Measurements from ENCODE around the gene EMILIN2.

Gene EMILIN2

GRCh38 chr18:2825613-2826175 lies 21.1 kb upstream of the EMILIN2 start:
- ChIA-PET CTCF (interaction anchor here (0.7 kb wide), 1 partner anchor 20 kb away, joined by 3 read pairs; no protein-coding TSS in a partner anchor), POLR2A (no interaction called here)
- H3K4me1 ChIP-seq (ENCODE audit: control insufficient read depth, insufficient read depth, low read length) = no peaks in the 10 kb centered on the region
- H3K36me3 ChIP-seq (ENCODE audit: control insufficient read depth in 2 of 2, insufficient read depth in 1 of 2, low read length in 2 of 2) = no peaks in the 10 kb centered on the region
- no peak overlapping the region for H3K4me3 ChIP-seq (ENCODE audit: low read depth, low read length)
- no peak overlapping the region for H3K27ac ChIP-seq (ENCODE audit: extremely low read depth, low read depth, low read length)
- TF ChIP-seq ZBTB1 (tag by site-specific recombination; IDR thresholded peaks at IDR 0.05) (no peak), ZNF704 (tag by site-specific recombination; IDR thresholded peaks at IDR 0.05) (no peak), MZF1 (tag by site-specific recombination; IDR thresholded peaks at IDR 0.05; ENCODE audit: borderline replicate concordance) (no peak), PRDM4 (tag by site-specific recombination; IDR thresholded peaks at IDR 0.05) (no peak), WT1 (tag by site-specific recombination; IDR thresholded peaks at IDR 0.05) (no peak), ZNF701 (tag by site-specific recombination; IDR thresholded peaks at IDR 0.05) (no peak), ZBTB17 (tag by site-specific recombination; IDR thresholded peaks at IDR 0.05) (no peak), ZNF776 (tag by site-specific recombination; IDR thresholded peaks at IDR 0.05; ENCODE audit: borderline replicate concordance) (no peak), ZSCAN16 (tag by site-specific recombination; IDR thresholded peaks at IDR 0.05) (no peak), ZNF600 (tag by site-specific recombination; IDR thresholded peaks at IDR 0.05) (no peak), ZNF521 (tag by site-specific recombination; IDR thresholded peaks at IDR 0.05) (no peak), TCF7L2 (IDR thresholded peaks at IDR 0.05; ENCODE audit: borderline replicate concordance, low read depth, low read length) (no peak), KLF16 (tag by site-specific recombination; IDR thresholded peaks at IDR 0.05) (no peak), ZNF621 (tag by site-specific recombination; IDR thresholded peaks at IDR 0.05) (no peak), ZNF174 (tag by site-specific recombination; IDR thresholded peaks at IDR 0.05) (no peak), ZNF639 (tag by site-specific recombination; IDR thresholded peaks at IDR 0.05) (no peak), ZBTB20 (tag by site-specific recombination; IDR thresholded peaks at IDR 0.05) (no peak), KLF8 (tag by site-specific recombination; IDR thresholded peaks at IDR 0.05) (no peak), ZFHX2 (tag by site-specific recombination; conservative IDR thresholded peaks at IDR 0.05) (no peak), BCL11B (tag by site-specific recombination; IDR thresholded peaks at IDR 0.05; ENCODE audit: low read depth) (no peak)
- H3K9me3 ChIP-seq (ENCODE audit: control insufficient read depth, insufficient read depth, low read depth, low read length) = no peaks in the 10 kb centered on the region

- TF ChIP-seq ZFP3 (tag by site-specific recombination; IDR thresholded peaks at IDR 0.05; ENCODE audit: low read depth) (no peak), ZBTB1 (tag by site-specific recombination; IDR thresholded peaks at IDR 0.05) (no peak), PRDM6 (tag by site-specific recombination; IDR thresholded peaks at IDR 0.05) (no peak), ATF2 (tag by site-specific recombination; IDR thresholded peaks at IDR 0.05; ENCODE audit: low read depth) (no peak)
- POLR2A ChIA-PET = no interaction called here
- no peaks in the 10 kb centered on the region for H3K4me1 ChIP-seq (ENCODE audit: control insufficient read depth, insufficient read depth, low read length)
Observed at GRCh38 chr18:2826581-2826980, 20.2 kb upstream of the EMILIN2 start.

More at GRCh38 chr18:2826581-2826980, 20.2 kb upstream of the EMILIN2 start:
- Histone ChIP-seq H3K9me3 (ENCODE audit: control insufficient read depth, insufficient read depth, low read depth, low read length) (no peaks in the 10 kb centered on the region), H3K36me3 (ENCODE audit: control insufficient read depth in 2 of 2, insufficient read depth in 1 of 2, low read length in 2 of 2) (no peaks in the 10 kb centered on the region), H3K4me3 (ENCODE audit: low read depth, low read length) (no peak overlapping the region), H3K27ac (ENCODE audit: extremely low read depth, low read depth, low read length) (no peak overlapping the region)
- CTCF ChIA-PET = no interaction called here

All from HEK293 (cell line).